Liver (tissue), 3 donors: ENCODE data around the gene SFT2D1.

ENCODE experiments used
- ATF3 ChIP-seq: IDR thresholded peaks from 2 replicates; pipeline ENCODE4 v1.6.1; 2016; ENCODE audit warnings: antibody characterized with exemption
- YY1 ChIP-seq: IDR thresholded peaks from 2 replicates; pipeline ENCODE4 v1.6.1; 2016; ENCODE audit warnings: antibody characterized with exemption, mild to moderate bottlenecking
- TF ChIP-seq, protein P1 (sequence below): fragments of 150-350 bp; IDR thresholded peaks from 2 replicates; pipeline ENCODE4 v1.5.1; 2017; ENCODE audit warnings: improper control_type of control experiment, low read depth, low read length; ENCODE audit not compliant: missing input control
- donor health status: healthy.
- donor health status: healthy.

DNA sequence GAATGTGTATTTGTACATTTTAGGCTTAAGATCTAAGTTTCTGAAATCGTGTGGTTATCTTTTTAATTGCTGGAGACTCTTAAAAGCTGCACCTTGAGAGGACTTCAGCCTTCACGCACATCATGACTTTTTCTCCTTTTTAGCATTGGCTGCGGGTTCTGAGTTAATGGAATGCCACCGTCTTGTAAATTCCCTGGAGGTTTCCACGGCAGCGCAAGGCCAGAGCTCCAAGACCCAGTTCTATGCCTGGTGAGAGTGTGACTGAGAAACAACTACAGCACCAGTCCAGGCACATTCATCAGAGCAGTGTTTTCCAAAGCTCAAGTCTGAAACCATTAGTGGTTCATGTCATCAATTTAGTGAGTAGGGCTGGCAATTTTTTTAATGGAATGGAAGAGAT is 57.1 kb downstream of the SFT2D1 start:
- TF ChIP-seq ATF3: no peak
- TF ChIP-seq, protein P1, sequence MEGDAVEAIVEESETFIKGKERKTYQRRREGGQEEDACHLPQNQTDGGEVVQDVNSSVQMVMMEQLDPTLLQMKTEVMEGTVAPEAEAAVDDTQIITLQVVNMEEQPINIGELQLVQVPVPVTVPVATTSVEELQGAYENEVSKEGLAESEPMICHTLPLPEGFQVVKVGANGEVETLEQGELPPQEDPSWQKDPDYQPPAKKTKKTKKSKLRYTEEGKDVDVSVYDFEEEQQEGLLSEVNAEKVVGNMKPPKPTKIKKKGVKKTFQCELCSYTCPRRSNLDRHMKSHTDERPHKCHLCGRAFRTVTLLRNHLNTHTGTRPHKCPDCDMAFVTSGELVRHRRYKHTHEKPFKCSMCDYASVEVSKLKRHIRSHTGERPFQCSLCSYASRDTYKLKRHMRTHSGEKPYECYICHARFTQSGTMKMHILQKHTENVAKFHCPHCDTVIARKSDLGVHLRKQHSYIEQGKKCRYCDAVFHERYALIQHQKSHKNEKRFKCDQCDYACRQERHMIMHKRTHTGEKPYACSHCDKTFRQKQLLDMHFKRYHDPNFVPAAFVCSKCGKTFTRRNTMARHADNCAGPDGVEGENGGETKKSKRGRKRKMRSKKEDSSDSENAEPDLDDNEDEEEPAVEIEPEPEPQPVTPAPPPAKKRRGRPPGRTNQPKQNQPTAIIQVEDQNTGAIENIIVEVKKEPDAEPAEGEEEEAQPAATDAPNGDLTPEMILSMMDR: no peak
- TF ChIP-seq YY1: no peak
